Hepatocyte (in vitro differentiated cells): ENCODE results near the gene ULK4. TPM values are rescaled to one million over a fixed set of nuclear protein-coding genes. Genes with fewer than 3 reads are reported as not detected.
"Not testable (repeated sequence)": the region's sequence is repeated elsewhere in the genome, so short reads cannot be mapped to it uniquely, and the experiment has no call there.

Source experiments
- DNase-seq: peaks from one replicate; pipeline ENCODE4 v3.0.0-alpha.2; 2016; ENCODE audit warnings: low spot score
- H2AFZ ChIP-seq: fragments of 200-600 bp; sonication (generic); 2 replicates; pipeline ENCODE4 v1.6.0; 2016; ENCODE audit warnings: antibody characterized with exemption, mild to moderate bottlenecking
- H3K27ac ChIP-seq: fragments of 200-600 bp; sonication (generic); 2 replicates; pipeline ENCODE4 v1.5.1; 2016; ENCODE audit warnings: mild to moderate bottlenecking
- H3K27me3 ChIP-seq: fragments of 200-600 bp; sonication (generic); 2 replicates; pipeline ENCODE4 v1.6.1; 2016
- H3K36me3 ChIP-seq: fragments of 200-600 bp; sonication (generic); replicated peaks from 2 replicates; pipeline ENCODE4 v1.5.1; 2016; ENCODE audit warnings: low read depth; ENCODE audit not compliant: insufficient read depth
- H3K4me1 ChIP-seq: fragments of 200-600 bp; sonication (generic); 2 replicates; pipeline ENCODE4 v1.5.1; 2016; ENCODE audit warnings: mild to moderate bottlenecking, moderate library complexity; ENCODE audit not compliant: insufficient read depth
- H3K4me2 ChIP-seq: fragments of 200-600 bp; sonication (generic); 2 replicates; pipeline ENCODE4 v1.6.0; 2016
- H3K4me3 ChIP-seq: fragments of 200-600 bp; sonication (generic); 2 replicates; pipeline ENCODE4 v1.5.1; 2016; ENCODE audit warnings: mild to moderate bottlenecking
- H3K79me2 ChIP-seq: fragments of 200-600 bp; sonication (generic); 2 replicates; pipeline ENCODE4 v1.6.0; 2017; ENCODE audit warnings: mild to moderate bottlenecking
- H3K9me2 ChIP-seq: fragments of 200-600 bp; sonication (generic); replicated peaks from 2 replicates; pipeline ENCODE4 v1.6.0; 2017; ENCODE audit warnings: mild to moderate bottlenecking; ENCODE audit not compliant: insufficient read depth
- H3K9me3 ChIP-seq: fragments of 200-600 bp; sonication (generic); 2 replicates; pipeline ENCODE4 v1.5.1; 2016; ENCODE audit warnings: low read depth, mild to moderate bottlenecking
- H4K20me1 ChIP-seq: fragments of 200-600 bp; sonication (generic); 2 replicates; pipeline ENCODE4 v1.6.0; 2016; ENCODE audit warnings: mild to moderate bottlenecking; ENCODE audit not compliant: insufficient read depth, poor library complexity, severe bottlenecking
- EZH2 ChIP-seq: fragments of 200-600 bp; sonication (generic); IDR thresholded peaks from 2 replicates; pipeline ENCODE4 v1.6.1; 2016; ENCODE audit warnings: antibody characterized with exemption, mild to moderate bottlenecking, borderline replicate concordance
- EZH2phosphoT487 ChIP-seq: fragments of 200-600 bp; sonication (generic); IDR thresholded peaks from one replicate; pipeline ENCODE4 v1.6.1; 2018; ENCODE audit warnings: antibody characterized with exemption, mild to moderate bottlenecking, low read depth, moderate library complexity; ENCODE audit not compliant: unreplicated experiment, severe bottlenecking
- WGBS: methylation state at CpG from one replicate; pipeline ENCODE4 v1.1.6; 2016; ENCODE audit warnings: low lambda C conversion rate; ENCODE audit errors: missing lambda C conversion rate; 5-methylcytosine and 5-hydroxymethylcytosine counted together
- polyA plus RNA-seq: library from polyadenylated mRNA; unstranded; fragments of >200 nt; fragmentation: Nextera tagmentation; extraction: Ambion mirVana; gene quantifications from 2 replicates; pipeline ENCODE4 v1.2.1, GENCODE V29; 2016
- total RNA-seq: library from RNA; depleted of rRNA; stranded (reverse); fragments of >200 nt; gene quantifications from 2 replicates; pipeline ENCODE4 v1.2.3, GENCODE V29; 2014
- TF ChIP-seq, protein P1 (sequence below): fragments of 200-600 bp; sonication (generic); IDR thresholded peaks from 2 replicates; pipeline ENCODE4 v1.5.1; 2016; ENCODE audit warnings: antibody characterized with exemption, mild to moderate bottlenecking; ENCODE audit not compliant: poor library complexity

Gene ULK4
- total and polyA plus RNA-seq, 2 experiments from 2014 or later = 3.8 to 9.1 TPM

DNA sequence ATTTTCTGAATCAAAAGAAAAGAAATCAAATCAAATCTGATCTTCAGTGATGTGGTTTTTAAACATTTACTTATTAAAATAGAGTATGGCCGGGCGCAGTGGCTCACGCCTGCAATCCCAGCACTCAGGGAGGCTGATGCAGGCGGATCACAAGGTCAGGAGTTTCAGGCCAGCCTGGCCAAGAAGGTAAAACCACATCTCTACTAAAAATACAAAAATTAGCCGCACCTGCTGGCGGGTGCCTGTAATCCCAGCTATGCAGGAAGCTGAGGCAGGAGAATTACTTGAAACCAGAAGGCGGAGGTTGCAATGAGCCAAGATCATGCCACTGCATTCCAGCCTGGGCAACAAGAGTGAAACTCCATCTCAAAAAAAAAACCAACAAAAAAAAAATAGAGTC lies 169.1 kb downstream of the ULK4 start:
- Histone ChIP-seq H4K20me1 (no peaks in the 10 kb centered on the region), H3K9me3 (no peaks in the 10 kb centered on the region), H3K4me1 (no peaks in the 10 kb centered on the region), H3K4me2 (no peak overlapping the region), H3K9me2 (no peaks in the 10 kb centered on the region), H2AFZ (no peak overlapping the region), H3K79me2 (no peaks in the 10 kb centered on the region), H3K27ac (no peak overlapping the region), H3K36me3 (no peaks in the 10 kb centered on the region), H3K4me3 (no peak overlapping the region), H3K27me3 (no peaks in the 10 kb centered on the region)
- DNase-seq = no peak
- TF ChIP-seq, protein P1, sequence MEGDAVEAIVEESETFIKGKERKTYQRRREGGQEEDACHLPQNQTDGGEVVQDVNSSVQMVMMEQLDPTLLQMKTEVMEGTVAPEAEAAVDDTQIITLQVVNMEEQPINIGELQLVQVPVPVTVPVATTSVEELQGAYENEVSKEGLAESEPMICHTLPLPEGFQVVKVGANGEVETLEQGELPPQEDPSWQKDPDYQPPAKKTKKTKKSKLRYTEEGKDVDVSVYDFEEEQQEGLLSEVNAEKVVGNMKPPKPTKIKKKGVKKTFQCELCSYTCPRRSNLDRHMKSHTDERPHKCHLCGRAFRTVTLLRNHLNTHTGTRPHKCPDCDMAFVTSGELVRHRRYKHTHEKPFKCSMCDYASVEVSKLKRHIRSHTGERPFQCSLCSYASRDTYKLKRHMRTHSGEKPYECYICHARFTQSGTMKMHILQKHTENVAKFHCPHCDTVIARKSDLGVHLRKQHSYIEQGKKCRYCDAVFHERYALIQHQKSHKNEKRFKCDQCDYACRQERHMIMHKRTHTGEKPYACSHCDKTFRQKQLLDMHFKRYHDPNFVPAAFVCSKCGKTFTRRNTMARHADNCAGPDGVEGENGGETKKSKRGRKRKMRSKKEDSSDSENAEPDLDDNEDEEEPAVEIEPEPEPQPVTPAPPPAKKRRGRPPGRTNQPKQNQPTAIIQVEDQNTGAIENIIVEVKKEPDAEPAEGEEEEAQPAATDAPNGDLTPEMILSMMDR = no peak
- TF ChIP-seq EZH2 (no peak), EZH2phosphoT487 (no peak)
- WGBS = 90% methylated on average over 7 of the region's 7 CpGs

DNA sequence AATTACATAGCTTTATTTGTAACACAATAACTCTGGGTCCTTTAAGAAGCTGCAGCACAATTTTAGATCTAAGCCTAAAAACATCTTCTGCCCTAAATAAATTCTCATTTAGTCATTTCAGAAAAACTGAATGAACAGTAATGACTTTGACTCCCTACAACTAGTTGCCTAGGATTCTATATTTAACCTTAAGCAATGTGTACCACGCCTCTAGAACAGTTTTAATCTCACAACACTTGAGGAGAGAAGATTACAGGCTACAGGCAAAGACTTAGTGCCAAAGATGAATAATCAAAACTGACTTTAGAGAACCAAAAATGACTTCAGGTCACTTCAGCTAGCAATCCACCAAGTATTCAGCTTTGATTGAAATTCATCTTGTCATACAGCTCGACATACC lies 192.8 kb downstream of the ULK4 start:
- TF ChIP-seq, protein P1 = no peak
- TF ChIP-seq EZH2phosphoT487 (no peak), EZH2 (no peak)
- no peaks in the 10 kb centered on the region for H3K9me3 ChIP-seq
- no peaks in the 10 kb centered on the region for H4K20me1 ChIP-seq
- H3K4me3 ChIP-seq = no peak overlapping the region
- DNase-seq = no peak
- H3K27me3 ChIP-seq = no peaks in the 10 kb centered on the region
- H3K27ac ChIP-seq = no peak overlapping the region
- H3K36me3 ChIP-seq = no peaks in the 10 kb centered on the region
- H3K4me1 ChIP-seq = no peaks in the 10 kb centered on the region
- no peak overlapping the region for H3K4me2 ChIP-seq
- H3K9me2 ChIP-seq = no peaks in the 10 kb centered on the region
- H2AFZ ChIP-seq = no peak overlapping the region
- 80% methylated on average over 2 of the region's 2 CpGs for WGBS
- no peaks in the 10 kb centered on the region for H3K79me2 ChIP-seq

DNA sequence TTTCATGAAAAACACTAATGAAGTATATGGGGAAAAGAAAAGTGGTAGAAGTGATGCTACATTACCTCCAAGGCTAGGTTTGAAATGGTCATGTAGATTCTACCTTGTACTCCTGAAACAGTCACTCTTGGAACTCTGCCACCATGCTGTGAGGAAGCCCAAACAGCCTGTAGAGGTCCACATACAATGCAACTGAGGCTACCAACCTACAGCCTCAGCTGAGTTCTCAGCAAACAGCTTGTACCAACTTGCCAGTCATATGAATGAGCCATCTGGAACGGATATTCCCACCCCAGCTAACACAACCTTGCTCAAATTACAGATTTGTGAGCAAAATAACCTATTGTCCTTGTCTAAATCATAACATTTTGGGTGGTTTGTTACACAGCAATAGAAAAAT lies 193.5 kb downstream of the ULK4 start:
- no peak overlapping the region for H3K27ac ChIP-seq
- no peaks in the 10 kb centered on the region for H3K27me3 ChIP-seq
- no peaks in the 10 kb centered on the region for H3K79me2 ChIP-seq
- no peak for DNase-seq
- no peak overlapping the region for H2AFZ ChIP-seq
- no peaks in the 10 kb centered on the region for H3K4me1 ChIP-seq
- no peaks in the 10 kb centered on the region for H3K36me3 ChIP-seq
- no peak overlapping the region for H3K4me2 ChIP-seq
- H3K9me2 ChIP-seq = no peaks in the 10 kb centered on the region
- no peaks in the 10 kb centered on the region for H3K9me3 ChIP-seq
- H4K20me1 ChIP-seq = no peaks in the 10 kb centered on the region
- whole genome bisulfite sequencing = 91% methylated on average over 1 of the region's 1 CpG
- H3K4me3 ChIP-seq = no peak overlapping the region
- TF ChIP-seq EZH2phosphoT487 = no peak
- no peak for TF ChIP-seq EZH2
- TF ChIP-seq, protein P1 = no peak

DNA sequence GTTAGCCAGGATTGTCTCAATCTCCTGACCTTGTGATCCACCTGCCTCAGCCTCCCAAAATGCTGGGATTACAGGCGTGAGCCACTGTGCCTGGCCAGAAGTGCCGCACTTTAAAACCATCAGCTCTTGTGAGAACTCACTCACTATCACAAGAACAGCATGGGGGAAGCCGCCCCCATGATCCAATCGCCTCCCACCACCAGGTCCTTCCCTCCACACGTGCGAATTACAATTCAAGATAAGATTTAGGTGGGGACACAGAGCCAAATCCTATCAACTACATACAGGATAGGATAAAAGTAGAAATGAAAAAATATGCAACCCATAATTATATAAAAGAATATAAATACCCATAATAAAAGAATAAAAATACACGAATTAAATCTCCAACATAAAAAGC lies 199.0 kb downstream of the ULK4 start:
- H3K36me3 ChIP-seq, DNase-seq, H3K4me2 ChIP-seq, H3K4me3 ChIP-seq, H3K9me3 ChIP-seq, H3K9me2 ChIP-seq, H3K27me3 ChIP-seq, H4K20me1 ChIP-seq, H2AFZ ChIP-seq, H3K27ac ChIP-seq, H3K4me1 ChIP-seq, H3K79me2 ChIP-seq: not testable (repeated sequence)
- WGBS = 85% methylated on average over 7 of the region's 7 CpGs
